T-helper 22 cell (primary cell): Measurements from ENCODE around the gene MSL3.

ENCODE experiments used
- DNase-seq: peaks from one replicate; pipeline ENCODE4 v3.0.0-alpha.2; 2020; ENCODE audit warnings: low read depth

The MSL3 gene

DNA sequence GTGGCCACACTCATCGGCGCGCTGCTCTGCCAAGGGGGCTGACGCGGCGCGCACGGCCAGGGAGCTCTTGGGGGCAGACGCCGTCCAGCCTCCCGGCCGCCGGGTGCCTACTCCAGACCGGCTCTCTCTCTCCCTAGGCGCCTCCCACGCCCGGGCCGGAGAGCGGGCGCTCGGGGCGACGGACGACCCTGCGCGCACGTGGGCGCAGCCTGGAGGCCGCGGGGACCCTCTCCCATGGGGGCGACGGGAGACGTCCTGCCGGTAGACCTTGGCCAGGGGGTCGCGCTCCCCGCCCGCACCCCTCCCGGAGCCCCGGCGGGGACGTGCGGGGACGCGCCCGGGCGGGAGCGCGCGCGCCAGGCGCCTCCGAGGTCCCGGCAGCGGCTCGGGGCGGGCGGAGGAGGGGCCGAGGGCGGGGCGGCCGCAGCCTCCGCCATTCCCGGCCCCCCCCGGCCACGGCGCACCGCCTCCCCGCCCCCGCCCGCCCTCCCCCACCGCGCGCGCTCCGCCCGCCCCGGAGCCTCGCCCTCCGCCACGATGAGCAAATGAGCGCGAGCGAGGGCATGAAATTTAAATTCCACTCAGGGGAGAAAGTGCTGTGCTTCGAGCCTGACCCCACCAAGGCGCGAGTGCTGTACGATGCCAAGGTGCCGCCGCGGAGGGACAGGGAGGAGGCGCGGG lies at the start of gene MSL3:
MSL3 (plus strand) TSS at position 519 of the 681 bp plus-strand sequence; CDS start at position 546, 27 bp downstream.
- DNase-seq: peak; percentile 50

- DNase-seq: no peak
Observed at GRCh38 chrX:11722304-11722703, 35.7 kb upstream of the MSL3 start.

GRCh38 chrX:11724122-11725017 lies 33.7 kb upstream of the MSL3 start:
- DNase-seq: no peak

DNA sequence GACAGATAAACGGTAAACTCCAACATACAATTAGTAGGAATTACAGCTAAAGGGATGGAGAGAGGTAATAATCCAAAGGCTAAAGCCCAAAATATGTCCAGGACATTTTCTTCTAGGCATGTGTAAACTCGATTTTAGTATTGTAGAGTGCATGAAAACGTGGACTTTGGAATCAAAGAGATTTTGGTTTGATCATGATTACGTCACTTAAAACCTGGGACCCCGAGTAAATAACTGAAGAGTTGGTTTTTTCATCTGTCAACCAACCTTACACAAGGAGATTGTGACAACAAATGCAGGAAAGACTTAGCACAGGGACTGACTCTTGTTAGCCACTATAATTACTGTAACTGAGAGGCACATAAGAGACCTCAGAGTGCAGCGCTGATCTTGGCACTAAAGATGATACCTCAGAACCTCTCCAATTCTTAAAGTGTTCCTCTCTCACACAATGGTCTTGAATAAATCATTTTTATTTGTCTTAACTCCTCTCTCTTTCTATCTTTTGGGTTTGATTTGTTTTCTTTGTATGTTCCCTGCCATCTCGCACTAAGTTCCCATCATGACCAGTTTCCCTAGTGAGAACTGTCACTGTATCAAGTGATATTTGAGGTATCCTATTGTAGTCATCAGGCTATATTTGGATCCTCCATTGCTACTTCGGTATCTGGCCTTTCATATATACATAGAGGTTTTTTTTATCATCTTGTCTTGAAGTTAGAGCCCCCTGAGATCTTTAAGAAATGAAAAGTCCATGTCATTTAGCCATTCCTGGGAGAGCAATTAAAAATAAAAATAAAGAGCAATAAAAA lies 32.2 kb upstream of the MSL3 start:
- no peak for DNase-seq

DNA sequence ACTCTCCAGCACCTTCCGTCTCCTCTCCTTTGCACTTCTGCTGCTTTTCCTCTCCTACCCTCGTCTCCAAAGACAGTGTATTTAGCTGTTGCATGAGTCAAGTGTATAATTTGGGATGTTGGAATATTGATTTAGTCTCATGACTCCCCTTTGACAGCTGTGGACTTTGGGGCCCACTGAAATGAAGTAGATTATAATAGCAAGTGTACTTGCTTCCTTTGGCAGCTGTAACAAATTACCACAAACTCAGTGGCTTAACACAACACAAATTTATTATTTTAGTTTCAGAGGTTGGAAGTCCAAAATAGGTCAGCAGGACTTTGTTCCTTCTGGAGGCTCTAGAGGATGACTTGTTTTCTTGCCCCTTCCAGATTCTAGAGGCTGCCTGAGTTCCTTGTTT lies 29.5 kb upstream of the MSL3 start:
- DNase-seq: no peak

GRCh38 chrX:11733614-11734013 lies 24.4 kb upstream of the MSL3 start:
- no peak for DNase-seq

- no peak for DNase-seq
Observed at GRCh38 chrX:11739776-11740175, 18.3 kb upstream of the MSL3 start.

GRCh38 chrX:11740794-11741193 lies 17.2 kb upstream of the MSL3 start:
- no peak for DNase-seq

DNA sequence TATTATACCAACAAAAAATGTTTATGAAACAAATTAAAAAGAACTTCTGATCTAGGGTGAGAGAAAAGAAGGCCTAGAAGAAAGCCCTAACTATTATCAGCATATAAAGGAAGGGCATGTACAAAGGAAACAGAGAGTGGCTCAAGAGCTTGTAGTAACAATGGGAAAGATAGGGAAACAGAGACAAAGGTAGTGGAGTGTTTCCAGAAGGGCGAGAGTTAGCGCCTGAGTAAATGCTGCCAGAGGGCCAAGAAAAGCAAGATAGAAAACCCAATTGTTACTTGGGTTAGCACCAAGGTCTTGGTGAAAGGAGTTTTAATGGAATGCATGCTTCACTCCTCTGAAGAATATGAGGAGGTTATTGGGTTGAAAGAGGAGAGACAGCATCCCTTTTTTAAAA lies 16.5 kb upstream of the MSL3 start:
- no peak for DNase-seq

- no peak for DNase-seq
Observed at GRCh38 chrX:11745881-11746280, 12.2 kb upstream of the MSL3 start.

DNA sequence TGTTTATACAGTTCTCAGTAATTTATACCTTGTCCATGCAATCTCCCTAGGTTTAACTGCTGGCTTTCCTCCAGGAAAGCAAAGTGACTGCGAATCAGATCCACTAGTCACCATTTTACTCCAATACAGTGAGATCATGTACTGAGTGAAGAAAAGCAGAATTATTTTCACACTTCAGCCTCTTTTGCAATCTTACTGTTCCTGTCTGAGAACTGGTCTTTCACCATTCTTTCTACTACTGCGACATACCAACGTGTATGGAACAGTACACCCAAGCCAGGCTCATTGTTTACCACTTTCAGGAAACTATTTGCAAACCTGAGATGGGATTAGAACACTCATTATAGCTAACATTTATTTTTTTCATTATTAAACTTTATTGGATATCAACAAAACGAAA lies 8.0 kb upstream of the MSL3 start:
- DNase-seq: no peak

DNA sequence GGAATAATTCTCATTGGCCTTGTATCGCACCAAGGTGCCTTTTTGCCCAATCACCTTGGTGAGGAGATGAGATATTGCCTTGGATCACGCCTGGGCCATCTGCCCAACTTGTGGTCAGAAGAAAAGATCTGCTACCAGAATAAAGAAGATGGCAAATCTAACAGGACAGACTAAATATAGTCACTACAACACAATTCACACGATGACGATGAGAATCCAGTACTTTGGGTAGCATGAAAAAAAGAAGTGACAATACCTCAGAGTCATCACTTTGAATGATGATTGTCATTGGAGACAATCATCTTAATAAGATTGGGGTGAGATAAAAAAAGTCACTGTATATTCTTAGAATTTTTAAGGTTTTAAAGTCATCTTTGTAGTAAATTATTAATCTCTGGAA lies 7.3 kb upstream of the MSL3 start:
- no peak for DNase-seq

GRCh38 chrX:11751261-11751660 lies 6.8 kb upstream of the MSL3 start:
- DNase-seq: no peak

DNA sequence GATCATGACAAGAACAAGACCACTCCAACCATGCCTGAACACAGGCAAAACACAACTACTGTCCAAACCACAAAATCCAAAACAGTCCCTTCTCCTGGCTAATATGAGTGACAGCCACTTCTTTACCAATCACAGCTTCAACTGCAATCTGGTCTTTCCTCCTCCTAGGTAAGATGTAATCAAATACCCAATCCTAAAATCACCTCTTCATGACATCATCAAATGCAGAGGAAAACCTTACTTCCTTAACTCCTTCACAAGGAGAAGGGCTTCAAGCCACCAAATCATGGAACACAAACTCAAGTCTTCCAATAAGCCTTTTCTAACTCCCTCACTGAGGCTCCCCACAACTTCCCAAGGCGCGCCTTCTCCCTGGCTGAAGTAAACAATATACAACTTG lies 4.4 kb upstream of the MSL3 start:
- no peak for DNase-seq

GRCh38 chrX:11754958-11755645 lies 2.9 kb upstream of the MSL3 start:
- DNase-seq: no peak

DNA sequence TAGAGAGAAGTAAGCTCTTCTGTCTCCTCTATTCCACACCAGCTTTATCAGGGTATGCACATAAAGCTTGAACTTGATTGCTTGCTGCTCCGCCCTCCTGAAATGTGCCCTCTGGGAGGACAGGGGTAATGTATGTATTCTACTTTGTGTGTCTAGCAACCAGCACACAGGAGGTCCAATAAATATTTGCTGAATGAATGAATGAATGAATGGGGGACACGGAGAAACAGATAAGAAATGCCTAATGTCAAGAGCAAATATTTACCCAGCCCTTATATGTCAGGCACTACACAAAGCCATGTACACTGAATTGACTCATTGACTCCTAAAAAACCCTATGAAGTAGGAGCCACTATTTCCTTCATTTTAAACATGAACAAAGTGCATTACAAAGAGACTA lies 2.3 kb upstream of the MSL3 start:
- DNase-seq: no peak

DNA sequence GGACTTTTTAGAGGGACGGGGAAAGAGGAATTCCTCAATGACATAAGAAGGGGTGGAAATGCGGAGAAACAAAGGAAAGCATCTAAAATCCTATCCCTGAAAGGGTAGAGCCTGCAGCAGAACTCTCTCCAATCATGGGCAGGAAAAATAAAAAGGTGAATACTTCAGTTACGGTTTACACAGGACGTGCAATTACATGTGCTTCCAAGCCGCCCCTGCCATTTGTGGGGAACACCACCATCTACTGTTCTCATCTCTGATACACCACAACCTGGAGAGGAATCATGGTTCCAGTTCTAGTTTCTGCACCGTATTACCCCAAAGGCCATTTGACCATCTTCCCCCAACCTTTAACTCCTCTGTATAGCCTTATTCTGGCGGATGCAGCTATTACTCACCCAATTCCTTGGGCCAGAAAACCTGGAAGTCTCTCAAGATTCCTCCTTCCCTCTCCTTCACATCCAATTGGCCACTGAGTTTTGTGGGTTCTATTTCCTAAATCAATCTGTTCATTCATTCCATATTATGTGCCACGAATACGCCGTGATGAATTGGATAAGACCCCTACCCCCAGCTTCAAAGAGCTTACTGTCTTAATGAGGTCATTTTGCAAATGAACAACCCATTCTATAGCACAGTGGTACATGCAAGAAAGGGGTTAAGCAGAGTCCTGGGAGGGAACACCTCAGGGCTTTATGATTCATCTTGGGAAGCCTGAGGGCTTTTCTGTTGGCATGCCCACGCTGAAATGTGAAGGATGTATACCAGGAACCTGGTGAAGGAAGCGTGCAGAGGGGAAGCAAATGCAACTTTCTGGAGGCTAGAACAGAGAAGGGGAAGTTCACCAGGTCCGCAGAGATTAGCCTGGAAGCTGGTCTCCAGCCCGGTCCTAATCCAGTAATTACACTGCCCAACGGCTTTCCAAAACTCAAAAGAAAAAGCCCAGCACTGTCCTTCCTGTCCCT lies 1.4 kb upstream of the MSL3 start:
- DNase-seq: no peak

- no peak for DNase-seq
Observed at GRCh38 chrX:11757397-11757718, 679 bp upstream of the MSL3 start.

GRCh38 chrX:11758400-11759171 lies 549 bp downstream of the MSL3 start:
- peak; percentile 76 for DNase-seq

DNA sequence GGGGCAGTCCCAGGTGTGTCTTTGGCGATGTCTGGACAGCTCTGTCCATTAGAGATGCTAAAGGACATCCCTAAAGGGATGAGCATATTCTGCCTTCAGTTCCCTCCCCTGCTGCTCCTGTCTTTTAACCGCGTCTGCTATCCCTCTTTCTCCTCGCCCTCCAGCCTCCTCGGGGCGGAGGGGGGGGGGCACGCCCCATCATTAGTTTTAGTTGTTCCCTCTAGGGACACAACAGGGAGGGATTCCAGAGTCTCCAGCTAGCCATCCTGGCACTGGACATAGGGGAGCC lies 1.1 kb downstream of the MSL3 start:
- DNase-seq: no peak
